GM10266 (cell line): ENCODE results near the gene WDR90.
A peak's percentile ranks its signal among the peaks of the same experiment; 100 is the strongest.

Experiments used
- DNase-seq: peaks from one replicate; pipeline ENCODE4 v3.0.0; 2012; ENCODE audit errors: extremely low spot score
- CTCF ChIP-seq: IDR thresholded peaks from 2 replicates; pipeline ENCODE4 v1.5.1; 2012; ENCODE audit warnings: mild to moderate bottlenecking, low read depth; ENCODE audit not compliant: control insufficient read depth, insufficient read depth; ENCODE audit errors: missing control alignments

The WDR90 gene

DNA sequence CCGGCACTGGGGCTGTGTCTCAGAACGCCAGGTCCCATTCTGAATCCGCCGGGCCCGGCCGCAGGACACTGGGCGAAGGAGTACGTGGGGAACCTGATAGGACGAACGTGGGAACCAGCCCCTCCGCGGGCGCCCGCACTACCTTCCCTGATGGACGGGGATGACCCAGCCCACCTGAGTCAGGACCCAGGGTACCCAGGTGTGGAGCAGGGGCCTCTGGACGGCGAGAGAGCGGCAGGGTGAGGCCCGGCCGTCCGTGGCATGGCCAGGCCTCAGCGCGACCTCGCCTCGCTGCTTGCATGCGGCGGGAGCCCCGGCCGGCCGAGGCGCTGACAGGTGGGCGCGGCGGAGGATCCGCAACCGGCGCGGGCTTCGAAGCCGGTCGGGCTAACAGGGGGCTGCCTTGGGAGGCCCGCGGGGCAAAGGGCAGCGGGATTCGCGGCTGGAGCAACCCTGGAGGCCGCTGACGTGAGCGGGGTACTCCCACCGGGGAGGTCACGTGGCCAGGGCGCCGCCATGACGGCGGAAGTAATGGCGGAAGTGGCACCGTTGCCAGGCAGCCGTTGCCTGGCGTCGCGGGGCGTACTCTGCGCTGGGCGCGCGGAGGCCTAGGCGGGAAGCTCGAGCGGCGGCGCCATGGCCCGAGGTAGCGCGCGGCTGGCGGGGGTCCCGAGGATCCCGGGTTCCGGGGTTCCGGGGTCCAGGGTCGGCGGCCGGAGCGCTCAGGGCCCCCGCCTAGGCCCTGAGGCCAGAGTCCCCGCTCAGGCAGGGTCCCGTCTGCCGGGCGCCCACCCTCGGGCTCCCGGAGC lies at the start of gene WDR90:
Gene WDR90, plus strand, starts transcription at position 585 of the 809 bp plus-strand sequence. Its CDS starts 52 bp downstream, at position 637.
- TF ChIP-seq CTCF, result no peak
- peak; percentile 99 for DNase-seq

DNA sequence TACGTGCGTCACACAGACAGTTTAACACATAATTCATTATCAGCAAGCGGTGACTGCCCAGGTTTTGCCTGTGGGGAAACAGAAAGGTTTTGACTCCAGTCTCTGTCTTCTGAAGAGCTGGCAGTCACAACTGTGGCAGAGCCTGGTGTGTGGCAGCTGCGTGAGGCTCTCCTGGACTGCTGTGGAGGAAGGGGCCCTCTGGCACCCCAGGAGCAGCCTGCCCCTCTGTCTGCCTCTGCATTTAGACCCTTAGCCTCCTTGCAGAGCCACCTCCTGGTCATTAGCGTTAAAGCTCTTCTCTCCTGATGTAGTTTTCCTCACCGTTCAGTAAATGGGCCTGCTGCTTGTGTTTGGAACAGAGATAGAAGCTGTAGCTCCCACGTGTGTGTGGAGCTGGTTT lies 48.4 kb upstream of the WDR90 start:
- no peak for DNase-seq
- TF ChIP-seq CTCF, result peak; percentile 27

- DNase-seq, result no peak
- no peak for TF ChIP-seq CTCF
Observed at GRCh38 chr16:603933-604332, 45.2 kb upstream of the WDR90 start.

- DNase-seq, result no peak
- TF ChIP-seq CTCF, result no peak
Observed at GRCh38 chr16:606656-607307, 42.4 kb upstream of the WDR90 start.

DNA sequence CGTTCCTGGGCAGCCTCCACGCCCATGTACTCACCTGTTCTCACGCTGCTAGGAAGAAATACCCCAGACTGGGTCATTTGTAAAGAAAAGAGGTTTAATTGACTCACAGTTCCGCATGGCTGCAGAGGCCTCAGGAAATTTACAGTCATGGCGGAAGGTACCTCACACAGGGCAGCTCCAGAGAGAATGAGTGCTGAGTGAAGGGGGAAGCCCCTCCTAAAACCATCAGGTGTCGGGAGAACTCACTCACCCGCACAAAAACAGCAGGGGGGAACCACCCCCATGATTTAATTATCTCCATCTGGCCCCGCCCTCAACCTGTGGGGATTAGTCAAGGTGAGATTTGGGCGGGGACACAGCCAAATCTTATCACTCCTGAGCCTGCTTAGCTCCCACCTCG lies 41.1 kb upstream of the WDR90 start:
- DNase-seq, result no peak

GRCh38 chr16:609316-609715 lies 39.8 kb upstream of the WDR90 start:
- DNase-seq, result no peak
- TF ChIP-seq CTCF, result no peak

More for the DNA sequence above, 41.1 kb upstream of the WDR90 start:
- TF ChIP-seq CTCF, result no peak

- DNase-seq, result no peak
- TF ChIP-seq CTCF, result no peak
Observed at GRCh38 chr16:609984-610383, 39.2 kb upstream of the WDR90 start.
